Testis (tissue), 3 donors: ENCODE results near the gene TTLL10. TPM values are rescaled to one million over a fixed set of nuclear protein-coding genes. Genes with fewer than 3 reads are reported as not detected.

ENCODE experiments used
- DNase-seq: peaks from one replicate; pipeline ENCODE4 v3.0.0-alpha.2; 2019
- H3K27ac ChIP-seq, 2 donors: fragments of 200-600 bp; sonication (generic); one replicate each; pipeline ENCODE4 v1.5.1; 2019
- H3K27me3 ChIP-seq: fragments of 200-600 bp; sonication (generic); one replicate; pipeline ENCODE4 v1.5.1; 2019
- H3K36me3 ChIP-seq: fragments of 200-600 bp; sonication (generic); one replicate; pipeline ENCODE4 v1.5.1; 2017; ENCODE audit warnings: low read depth; ENCODE audit errors: missing control alignments
- H3K4me1 ChIP-seq: fragments of 200-600 bp; sonication (generic); one replicate; pipeline ENCODE4 v1.5.1; 2019
- H3K4me3 ChIP-seq, 2 donors: fragments of 200-600 bp; sonication (generic); one replicate each; pipeline ENCODE4 v1.5.1; 2017 to 2019
- H3K9me3 ChIP-seq: fragments of 200-600 bp; sonication (generic); one replicate; pipeline ENCODE4 v1.5.1; 2017
- CTCF ChIP-seq, 3 experiments: fragments of 450-650 bp in 2 of 3; fragments of 200-600 bp in 1 of 3; sonication (generic) in 1 of 3; IDR thresholded peaks; one replicate each; pipeline ENCODE4 v1.5.1; 2016 to 2019; ENCODE audit warnings: antibody characterized with exemption in 3 of 3, mild to moderate bottlenecking in 2 of 3, moderate library complexity in 1 of 3
- POLR2A ChIP-seq: fragments of 450-650 bp; IDR thresholded peaks from one replicate; pipeline ENCODE4 v1.6.1; 2017; ENCODE audit warnings: antibody characterized with exemption, mild to moderate bottlenecking, moderate library complexity
- WGBS, 2 donors: methylation state at CpG; one replicate each; pipeline ENCODE4 v1.1.5; 2018; 5-methylcytosine and 5-hydroxymethylcytosine counted together
- intact Hi-C: fragments of 100-400 bp; cut with DNase I; formaldehyde crosslinking; loops from one replicate; pipeline ENCODE4 v1.15.1; 2023; ENCODE audit warnings: low total_unique reads
- polyA plus RNA-seq: library from polyadenylated mRNA; stranded (reverse); fragments of 350-450 nt; fragmentation: Illumina TruSeq; extraction: RNeasy Lipid Tissue Mini Kit (QIAGEN cat#74804); gene quantifications from one replicate; pipeline ENCODE4 v1.2.3, GENCODE V29; 2014; ENCODE audit warnings: low read depth, low replicate concordance; ENCODE audit not compliant: insufficient read depth
- total RNA-seq, 2 donors: library from RNA; depleted of rRNA; stranded (reverse); fragments of >200 nt; gene quantifications; one replicate each; pipeline ENCODE4 v1.2.3, GENCODE V29; 2016

TTLL10 gene
- total and polyA plus RNA-seq, 3 donors from 2014 or later, result 20.4 to 58.0 (median 44.9) TPM

GRCh38 chr1:1127551-1128451 is 45.9 kb upstream of the TTLL10 start:
- no peak for TF ChIP-seq CTCF (IDR thresholded peaks at IDR 0.05)
- no peak for TF ChIP-seq POLR2A
- WGBS, 2 donors, result 76 to 81% methylated on average over 39 to 45 of the region's 45 CpGs

GRCh38 chr1:1128454-1129139 is 45.1 kb upstream of the TTLL10 start:
- no peaks in the 10 kb centered on the region for H3K27me3 ChIP-seq
- WGBS, 2 donors, result 41 to 56% methylated on average over 11 to 31 of the region's 32 CpGs
- no peaks in the 10 kb centered on the region for H3K36me3 ChIP-seq
- H3K4me3 ChIP-seq, result no peak overlapping the region
- no peaks in the 10 kb centered on the region for H3K9me3 ChIP-seq
- TF ChIP-seq POLR2A (no peak), CTCF (IDR thresholded peaks at IDR 0.05) (no peak)
- H3K4me1 ChIP-seq, result peaks cover 10% of the 10 kb centered on the region
- intact Hi-C loops, result loop anchor here (10.0 kb wide), 1 partner anchor 116 kb away; the partner anchor contains the start of gene C1QTNF12
- H3K27ac ChIP-seq, result no peak overlapping the region
- no peak for DNase-seq

More at GRCh38 chr1:1127551-1128451, 45.9 kb upstream of the TTLL10 start:
- Histone ChIP-seq H3K4me1 (peaks cover 10% of the 10 kb centered on the region), H3K36me3 (no peaks in the 10 kb centered on the region), H3K9me3 (no peaks in the 10 kb centered on the region), H3K27me3 (no peaks in the 10 kb centered on the region), H3K4me3 (no peak overlapping the region), H3K27ac (no peak overlapping the region)
- intact Hi-C loops, result loop anchor here (10.0 kb wide), 1 partner anchor 117 kb away; the partner anchor contains the start of gene C1QTNF12
- no peak for DNase-seq

GRCh38 chr1:1129381-1129821 is 44.3 kb upstream of the TTLL10 start:
- WGBS, 2 donors, result 85 to 89% methylated on average over 19 of the region's 19 CpGs
- intact Hi-C loops, result loop anchor here (10.0 kb wide), 1 partner anchor 115 kb away; the partner anchor contains the start of gene C1QTNF12
- Histone ChIP-seq H3K27ac (no peak overlapping the region), H3K27me3 (no peaks in the 10 kb centered on the region), H3K36me3 (no peaks in the 10 kb centered on the region), H3K9me3 (no peaks in the 10 kb centered on the region), H3K4me1 (peaks cover 10% of the 10 kb centered on the region), H3K4me3 (no peak overlapping the region)
- no peak for DNase-seq
- TF ChIP-seq CTCF (IDR thresholded peaks at IDR 0.05) (no peak), POLR2A (no peak)

GRCh38 chr1:1130206-1131120 is 43.2 kb upstream of the TTLL10 start:
- no peak overlapping the region for H3K27ac ChIP-seq
- peaks cover 10% of the 10 kb centered on the region for H3K4me1 ChIP-seq
- no peaks in the 10 kb centered on the region for H3K27me3 ChIP-seq
- H3K4me3 ChIP-seq, result no peak overlapping the region
- intact Hi-C loops, result no loop called here
- 87 to 89% methylated on average over 43 of the region's 43 CpGs for WGBS, 2 donors
- no peaks in the 10 kb centered on the region for H3K36me3 ChIP-seq
- H3K9me3 ChIP-seq, result no peaks in the 10 kb centered on the region
- no peak for DNase-seq
- TF ChIP-seq POLR2A (no peak), CTCF (IDR thresholded peaks at IDR 0.05) (no peak)
